ENCODE measurements around the gene TRMT5. TPM values are rescaled to one million over a fixed set of nuclear protein-coding genes. Genes with fewer than 3 reads are reported as not detected.

TRMT5 gene
- total RNA-seq, 4 donors from 2014 or later, result 10.3 to 17.9 (median 14.3) TPM

- no peak overlapping the region for H3K4me3 ChIP-seq
- no peak overlapping the region for H3K27ac ChIP-seq
- H3K9me3 ChIP-seq, result no peaks in the 10 kb centered on the region
- peaks cover 2% of the 10 kb centered on the region for H3K36me3 ChIP-seq
- H3K4me1 ChIP-seq, result no peaks in the 10 kb centered on the region
- H3K27me3 ChIP-seq, result no peaks in the 10 kb centered on the region
- 98% methylated on average over 1 of the region's 1 CpG for WGBS
- TF ChIP-seq, protein P1, sequence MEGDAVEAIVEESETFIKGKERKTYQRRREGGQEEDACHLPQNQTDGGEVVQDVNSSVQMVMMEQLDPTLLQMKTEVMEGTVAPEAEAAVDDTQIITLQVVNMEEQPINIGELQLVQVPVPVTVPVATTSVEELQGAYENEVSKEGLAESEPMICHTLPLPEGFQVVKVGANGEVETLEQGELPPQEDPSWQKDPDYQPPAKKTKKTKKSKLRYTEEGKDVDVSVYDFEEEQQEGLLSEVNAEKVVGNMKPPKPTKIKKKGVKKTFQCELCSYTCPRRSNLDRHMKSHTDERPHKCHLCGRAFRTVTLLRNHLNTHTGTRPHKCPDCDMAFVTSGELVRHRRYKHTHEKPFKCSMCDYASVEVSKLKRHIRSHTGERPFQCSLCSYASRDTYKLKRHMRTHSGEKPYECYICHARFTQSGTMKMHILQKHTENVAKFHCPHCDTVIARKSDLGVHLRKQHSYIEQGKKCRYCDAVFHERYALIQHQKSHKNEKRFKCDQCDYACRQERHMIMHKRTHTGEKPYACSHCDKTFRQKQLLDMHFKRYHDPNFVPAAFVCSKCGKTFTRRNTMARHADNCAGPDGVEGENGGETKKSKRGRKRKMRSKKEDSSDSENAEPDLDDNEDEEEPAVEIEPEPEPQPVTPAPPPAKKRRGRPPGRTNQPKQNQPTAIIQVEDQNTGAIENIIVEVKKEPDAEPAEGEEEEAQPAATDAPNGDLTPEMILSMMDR (IDR thresholded peaks at IDR 0.05), result no peak
- TF ChIP-seq POLR2AphosphoS5 (IDR thresholded peaks at IDR 0.05) (no peak), POLR2A (IDR thresholded peaks at IDR 0.05) (no peak), EP300 (IDR thresholded peaks at IDR 0.05) (no peak)
- DNase-seq (ENCODE audit: low spot score in 2 of 2), result no peak
Observed at GRCh38 chr14:61003571-61003970, 22.7 kb upstream of the TRMT5 start.

- no peaks in the 10 kb centered on the region for H3K9me3 ChIP-seq
- peaks cover 6% of the 10 kb centered on the region for H3K36me3 ChIP-seq
- no peaks in the 10 kb centered on the region for H3K4me1 ChIP-seq
- 91% methylated on average over 2 of the region's 2 CpGs for WGBS
- H3K4me3 ChIP-seq, result no peak overlapping the region
- H3K27me3 ChIP-seq, result no peaks in the 10 kb centered on the region
- no peak overlapping the region for H3K27ac ChIP-seq
- TF ChIP-seq POLR2A (IDR thresholded peaks at IDR 0.05), result no peak
- TF ChIP-seq POLR2AphosphoS5 (IDR thresholded peaks at IDR 0.05), result no peak
- TF ChIP-seq EP300 (IDR thresholded peaks at IDR 0.05), result no peak
- TF ChIP-seq, protein P1 (IDR thresholded peaks at IDR 0.05), result no peak
- no peak for DNase-seq (ENCODE audit: low spot score in 2 of 2)
Observed at GRCh38 chr14:60999536-60999935, 18.7 kb upstream of the TRMT5 start.

- TF ChIP-seq POLR2A (IDR thresholded peaks at IDR 0.05) (no peak), POLR2AphosphoS5 (IDR thresholded peaks at IDR 0.05) (no peak)
- H3K9me3 ChIP-seq, result no peaks in the 10 kb centered on the region
- no peak overlapping the region for H3K27ac ChIP-seq
- peaks cover 6% of the 10 kb centered on the region for H3K36me3 ChIP-seq
- H3K4me3 ChIP-seq, result no peak overlapping the region
- no peaks in the 10 kb centered on the region for H3K27me3 ChIP-seq
- no peak for DNase-seq (ENCODE audit: low spot score in 2 of 2)
- 96% methylated on average over 3 of the region's 9 CpGs for WGBS
- H3K4me1 ChIP-seq, result no peaks in the 10 kb centered on the region
Observed at GRCh38 chr14:60998617-60999016, 17.7 kb upstream of the TRMT5 start.

DNA sequence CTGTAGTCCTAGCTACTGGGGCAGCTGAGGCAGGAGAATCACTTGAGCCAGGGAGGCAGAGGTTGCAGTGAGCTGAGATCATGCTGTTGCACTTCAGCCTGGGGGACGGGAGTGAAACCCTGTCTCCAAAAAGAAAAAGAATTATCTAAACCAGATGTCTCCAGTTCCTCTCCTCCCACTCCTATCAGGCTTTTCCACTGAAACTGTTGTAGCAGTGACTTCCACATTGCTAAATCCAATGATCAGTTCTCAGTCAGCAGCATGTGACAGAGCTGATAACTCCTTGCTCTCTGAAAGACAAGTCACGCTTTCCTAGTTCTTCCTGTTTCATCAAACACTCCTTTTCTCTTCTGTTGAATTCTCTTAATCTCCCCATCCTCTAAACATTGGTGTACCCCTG, 8.7 kb upstream of the TRMT5 start:
- Histone ChIP-seq H3K27ac (no peak overlapping the region), H3K36me3 (peaks cover 42% of the 10 kb centered on the region)

DNA sequence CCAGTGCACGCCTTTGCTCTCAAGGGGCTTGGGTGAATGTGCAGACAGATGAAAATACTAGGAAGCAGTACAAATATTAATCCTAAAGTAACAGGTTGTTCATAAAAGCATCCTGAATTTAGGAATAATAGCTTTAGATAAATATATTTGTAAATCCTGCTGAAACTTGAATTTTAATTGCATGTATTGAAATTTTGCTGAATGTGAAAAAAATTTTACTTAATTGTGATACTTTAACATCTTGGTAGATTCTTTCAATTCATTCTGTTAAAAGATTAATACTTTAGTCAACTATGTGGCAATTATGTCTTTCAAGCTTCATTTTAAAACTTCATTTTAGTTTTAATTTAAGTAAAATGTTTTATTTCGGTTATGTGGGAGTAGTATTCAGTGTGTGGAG, 5.6 kb upstream of the TRMT5 start:
- H3K27ac ChIP-seq, result no peak overlapping the region
- DNase-seq (ENCODE audit: low spot score in 2 of 2), result no peak
- no peaks in the 10 kb centered on the region for H3K27me3 ChIP-seq
- H3K4me1 ChIP-seq, result peaks cover 17% of the 10 kb centered on the region
- WGBS, result 90% methylated on average over 2 of the region's 2 CpGs
- H3K36me3 ChIP-seq, result peaks cover 38% of the 10 kb centered on the region
- H3K9me3 ChIP-seq, result no peaks in the 10 kb centered on the region
- TF ChIP-seq POLR2A (IDR thresholded peaks at IDR 0.05) (no peak), EP300 (IDR thresholded peaks at IDR 0.05) (no peak), POLR2AphosphoS5 (IDR thresholded peaks at IDR 0.05) (no peak)
- TF ChIP-seq, protein P1 (IDR thresholded peaks at IDR 0.05), result no peak
- H3K4me3 ChIP-seq, result no peak overlapping the region

More for the DNA sequence above, 8.7 kb upstream of the TRMT5 start:
- no peaks in the 10 kb centered on the region for H3K4me1 ChIP-seq
- no peaks in the 10 kb centered on the region for H3K27me3 ChIP-seq
- H3K9me3 ChIP-seq, result no peaks in the 10 kb centered on the region
- 77% methylated on average over 2 of the region's 2 CpGs for WGBS
- no peak overlapping the region for H3K4me3 ChIP-seq
- TF ChIP-seq EP300 (IDR thresholded peaks at IDR 0.05) (no peak), POLR2A (IDR thresholded peaks at IDR 0.05) (no peak), POLR2AphosphoS5 (IDR thresholded peaks at IDR 0.05) (no peak)
- TF ChIP-seq, protein P1 (IDR thresholded peaks at IDR 0.05), result no peak
- no peak for DNase-seq (ENCODE audit: low spot score in 2 of 2)

DNA sequence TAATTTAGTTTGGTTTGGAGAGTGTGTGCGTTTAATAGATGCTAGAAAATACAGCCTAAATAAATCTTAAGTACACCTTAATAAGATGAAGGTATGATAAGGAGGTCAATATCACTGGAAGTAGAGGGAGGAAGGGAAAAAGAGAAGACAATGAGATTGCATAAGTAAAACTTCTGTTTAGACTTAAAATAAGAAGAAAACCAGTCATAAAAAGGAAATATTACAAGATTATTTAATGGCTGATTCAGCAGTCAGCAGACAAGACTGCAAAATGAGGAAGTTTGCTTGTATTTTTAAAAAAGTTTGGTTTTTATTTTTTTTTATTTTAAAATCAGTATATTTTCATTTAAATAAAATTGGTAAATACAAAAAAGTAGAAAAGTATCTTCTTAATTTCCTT, 3.3 kb upstream of the TRMT5 start:
- peaks cover 18% of the 10 kb centered on the region for H3K36me3 ChIP-seq
- H3K27ac ChIP-seq, result no peak overlapping the region
- TF ChIP-seq, protein P1 (IDR thresholded peaks at IDR 0.05), result no peak
- TF ChIP-seq EP300 (IDR thresholded peaks at IDR 0.05), result no peak
- no peak for TF ChIP-seq POLR2A (IDR thresholded peaks at IDR 0.05)
- TF ChIP-seq POLR2AphosphoS5 (IDR thresholded peaks at IDR 0.05), result no peak
- DNase-seq (ENCODE audit: low spot score in 2 of 2), result no peak
- no peaks in the 10 kb centered on the region for H3K27me3 ChIP-seq
- WGBS, result 91% methylated on average over 1 of the region's 1 CpG
- H3K4me3 ChIP-seq, result no peak overlapping the region
- H3K4me1 ChIP-seq, result peaks cover 29% of the 10 kb centered on the region
- no peaks in the 10 kb centered on the region for H3K9me3 ChIP-seq
